WTC11 (cell line): ENCODE results near the gene RAB3IL1.

Experiments used
- ATF2 ChIP-seq: sonication (generic); formaldehyde crosslinking; IDR thresholded peaks from 2 replicates; pipeline ENCODE4 v1.8.1; 2022; ENCODE audit warnings: low read depth, missing genetic modification reagents, borderline replicate concordance
- CTCF ChIP-seq: fragments of 200-600 bp; IDR thresholded peaks from 2 replicates; pipeline ENCODE4 v1.8.0; 2022; ENCODE audit warnings: antibody characterized with exemption
- ETV6 ChIP-seq: sonication (generic); formaldehyde crosslinking; IDR thresholded peaks from 2 replicates; pipeline ENCODE4 v1.8.1; 2022; ENCODE audit warnings: mild to moderate bottlenecking, missing genetic modification reagents
- HMGA2 ChIP-seq: fragments of 250-450 bp; sonication (Bioruptor Pico); IDR thresholded peaks from 2 replicates; pipeline ENCODE4 v1.4.0; 2021; ENCODE audit warnings: mild to moderate bottlenecking, moderate library complexity
- MAX ChIP-seq: sonication (generic); formaldehyde crosslinking; IDR thresholded peaks from 2 replicates; pipeline ENCODE4 v1.8.0; 2022; ENCODE audit warnings: mild to moderate bottlenecking, missing genetic modification reagents
- NR1H2 ChIP-seq: sonication (generic); formaldehyde crosslinking; IDR thresholded peaks from 2 replicates; pipeline ENCODE4 v1.9.0; 2021; ENCODE audit warnings: mild to moderate bottlenecking, moderate library complexity, missing genetic modification reagents
- SP1 ChIP-seq: sonication (generic); formaldehyde crosslinking; conservative IDR thresholded peaks from 2 replicates; pipeline ENCODE4 v1.8.1; 2022; ENCODE audit warnings: missing genetic modification reagents
- TEAD1 ChIP-seq: sonication (generic); formaldehyde crosslinking; IDR thresholded peaks from 2 replicates; pipeline ENCODE4 v1.8.0; 2022; ENCODE audit warnings: mild to moderate bottlenecking, missing genetic modification reagents
- ZNF232 ChIP-seq: sonication (generic); formaldehyde crosslinking; IDR thresholded peaks from 2 replicates; pipeline ENCODE4 v1.8.0; 2022; ENCODE audit warnings: mild to moderate bottlenecking, missing genetic modification reagents
- ZNF416 ChIP-seq: fragments of 250-450 bp; sonication (Bioruptor Pico); IDR thresholded peaks from 2 replicates; pipeline ENCODE4 v1.9.0; 2021; ENCODE audit warnings: mild to moderate bottlenecking, inconsistent platforms

GRCh38 chr11:61905067-61905696 lies 12.2 kb downstream of the RAB3IL1 start:
- no peak for TF ChIP-seq ATF2
- no peak for TF ChIP-seq CTCF
- TF ChIP-seq ZNF232 (CRISPR knock-in tag) = no peak
- no peak for TF ChIP-seq NR1H2
- TF ChIP-seq MAX (CRISPR knock-in tag) = no peak
- TF ChIP-seq ETV6 (CRISPR knock-in tag) = no peak
- TF ChIP-seq SP1 (CRISPR knock-in tag) = no peak; the same call in 1 of the 2 replicates
- no peak for TF ChIP-seq HMGA2
- no peak for TF ChIP-seq TEAD1 (CRISPR knock-in tag)
- TF ChIP-seq ZNF416 (CRISPR knock-in tag) = no peak
